Measurements from ENCODE around the gene EFCAB11. TPM values are rescaled to one million over a fixed set of nuclear protein-coding genes. Genes with fewer than 3 reads are reported as not detected.

EFCAB11 gene
- polyA plus RNA-seq, 1 donor (not counting 4 experiments of a cell fraction or from before 2014, with no cell fraction given) = 12.9 TPM

DNA sequence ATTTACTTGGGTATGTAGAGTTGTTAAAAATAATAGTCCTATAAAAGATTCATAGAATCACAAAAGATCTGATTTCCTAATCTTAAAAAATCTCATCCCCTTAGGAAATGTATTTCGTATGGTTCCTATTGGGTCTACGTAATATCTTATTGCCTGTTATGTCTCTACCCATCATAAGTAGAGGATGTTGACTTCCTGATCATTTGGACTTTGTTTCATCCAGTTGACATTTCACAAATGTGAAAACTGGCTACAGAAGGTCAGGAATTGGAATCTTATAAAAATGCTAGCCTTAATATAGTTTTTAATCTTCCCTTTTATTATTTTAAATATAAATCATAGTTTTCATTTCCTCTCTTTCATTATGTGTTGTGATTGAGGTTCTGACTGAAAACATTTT lies 46.4 kb upstream of the EFCAB11 start:
- no peaks in the 10 kb centered on the region for H3K79me2 ChIP-seq (ENCODE audit: control insufficient read depth, insufficient read depth, low read length)
- DNase-seq (ENCODE audit: low read depth, low spot score) (no peak), FAIRE-seq (no peak)
- dilution Hi-C loops (cut with MboI; ENCODE audit: extremely low pct_ligation_motif_present, low sequenced_read_pairs) = no loop called here
- no peaks in the 10 kb centered on the region for H3K4me1 ChIP-seq (ENCODE audit: control insufficient read depth, extremely low read depth, insufficient read depth, low read length)
- no peaks in the 10 kb centered on the region for H3K9me1 ChIP-seq (ENCODE audit: control insufficient read depth, extremely low read depth, insufficient read depth, low read length)
- no peak overlapping the region for H2AFZ ChIP-seq (ENCODE audit: control insufficient read depth, low read length)
- no peak overlapping the region for H3K9ac ChIP-seq (ENCODE audit: control insufficient read depth, extremely low read depth, insufficient read depth, low read length)
- no peaks in the 10 kb centered on the region for H3K9me3 ChIP-seq (ENCODE audit: control insufficient read depth, low read depth, low read length)
- TF ChIP-seq EZH2 (IDR thresholded peaks at IDR 0.05; ENCODE audit: low read length) = no peak
- TF ChIP-seq, protein P1, sequence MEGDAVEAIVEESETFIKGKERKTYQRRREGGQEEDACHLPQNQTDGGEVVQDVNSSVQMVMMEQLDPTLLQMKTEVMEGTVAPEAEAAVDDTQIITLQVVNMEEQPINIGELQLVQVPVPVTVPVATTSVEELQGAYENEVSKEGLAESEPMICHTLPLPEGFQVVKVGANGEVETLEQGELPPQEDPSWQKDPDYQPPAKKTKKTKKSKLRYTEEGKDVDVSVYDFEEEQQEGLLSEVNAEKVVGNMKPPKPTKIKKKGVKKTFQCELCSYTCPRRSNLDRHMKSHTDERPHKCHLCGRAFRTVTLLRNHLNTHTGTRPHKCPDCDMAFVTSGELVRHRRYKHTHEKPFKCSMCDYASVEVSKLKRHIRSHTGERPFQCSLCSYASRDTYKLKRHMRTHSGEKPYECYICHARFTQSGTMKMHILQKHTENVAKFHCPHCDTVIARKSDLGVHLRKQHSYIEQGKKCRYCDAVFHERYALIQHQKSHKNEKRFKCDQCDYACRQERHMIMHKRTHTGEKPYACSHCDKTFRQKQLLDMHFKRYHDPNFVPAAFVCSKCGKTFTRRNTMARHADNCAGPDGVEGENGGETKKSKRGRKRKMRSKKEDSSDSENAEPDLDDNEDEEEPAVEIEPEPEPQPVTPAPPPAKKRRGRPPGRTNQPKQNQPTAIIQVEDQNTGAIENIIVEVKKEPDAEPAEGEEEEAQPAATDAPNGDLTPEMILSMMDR (optimal IDR thresholded peaks at IDR 0.05 in 1 of 3, IDR thresholded peaks at IDR 0.05 in 1 of 3, conservative IDR thresholded peaks at IDR 0.05 in 1 of 3; ENCODE audit: extremely low read depth in 1 of 3, insufficient read depth in 2 of 3, low read length in 3 of 3) = no peak
- H4K20me1 ChIP-seq (ENCODE audit: control insufficient read depth, extremely low read depth, insufficient read depth, low read length) = no peaks in the 10 kb centered on the region
- H3K4me3 ChIP-seq (ENCODE audit: control insufficient read depth in 2 of 3, extremely low read depth in 1 of 3, insufficient read depth in 2 of 3, low read depth in 1 of 3, low read length in 3 of 3) = no peak overlapping the region
- no peaks in the 10 kb centered on the region for H3K27me3 ChIP-seq (ENCODE audit: control insufficient read depth, extremely low read depth, insufficient read depth, low read length)
- H3K36me3 ChIP-seq (ENCODE audit: control insufficient read depth in 2 of 2, extremely low read depth in 1 of 2, insufficient read depth in 2 of 2, low read length in 2 of 2) = peaks cover 13 to 19% of the 10 kb centered on the region in 2 experiments
- H3K4me2 ChIP-seq (ENCODE audit: control insufficient read depth, extremely low read depth, insufficient read depth, low read depth, low read length) = no peak overlapping the region
- no peak overlapping the region for H3K27ac ChIP-seq (ENCODE audit: control insufficient read depth, insufficient read depth, low read length)

DNA sequence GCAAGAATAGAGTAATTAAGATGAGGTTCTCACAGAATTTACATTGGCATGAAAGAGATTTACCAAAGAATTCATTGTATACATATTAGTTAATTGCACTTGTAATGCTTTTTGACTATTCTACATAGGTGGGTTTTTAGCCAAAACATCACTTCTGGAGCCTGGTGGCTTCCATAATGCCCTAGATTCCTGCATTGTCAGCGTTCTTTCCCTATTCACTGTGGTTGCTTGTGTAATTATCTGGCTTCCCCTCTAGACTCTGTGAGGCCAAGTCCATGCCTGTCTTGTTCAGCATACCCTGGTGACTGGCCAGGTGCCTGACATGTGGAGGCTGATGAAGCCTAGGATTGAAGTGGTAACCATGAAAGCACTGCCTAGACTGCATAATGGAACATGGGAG lies 42.4 kb upstream of the EFCAB11 start:
- no peak for FAIRE-seq
- H2AFZ ChIP-seq (ENCODE audit: control insufficient read depth, low read length) = no peak overlapping the region
- no peaks in the 10 kb centered on the region for H3K79me2 ChIP-seq (ENCODE audit: control insufficient read depth, insufficient read depth, low read length)
- no peaks in the 10 kb centered on the region for H3K27me3 ChIP-seq (ENCODE audit: control insufficient read depth, extremely low read depth, insufficient read depth, low read length)
- H4K20me1 ChIP-seq (ENCODE audit: control insufficient read depth, extremely low read depth, insufficient read depth, low read length) = no peaks in the 10 kb centered on the region
- no peak overlapping the region for H3K4me3 ChIP-seq (ENCODE audit: control insufficient read depth in 2 of 3, extremely low read depth in 1 of 3, insufficient read depth in 2 of 3, low read depth in 1 of 3, low read length in 3 of 3)
- no peak overlapping the region for H3K4me2 ChIP-seq (ENCODE audit: control insufficient read depth, extremely low read depth, insufficient read depth, low read depth, low read length)
- no peak overlapping the region for H3K27ac ChIP-seq (ENCODE audit: control insufficient read depth, insufficient read depth, low read length)
- no peaks in the 10 kb centered on the region for H3K9me3 ChIP-seq (ENCODE audit: control insufficient read depth, low read depth, low read length)
- H3K36me3 ChIP-seq (ENCODE audit: control insufficient read depth in 2 of 2, extremely low read depth in 1 of 2, insufficient read depth in 2 of 2, low read length in 2 of 2) = peaks cover 6 to 15% of the 10 kb centered on the region in 2 experiments
- no peak for DNase-seq (ENCODE audit: low read depth, low spot score)
- dilution Hi-C loops (cut with MboI; ENCODE audit: extremely low pct_ligation_motif_present, low sequenced_read_pairs) = no loop called here
- no peaks in the 10 kb centered on the region for H3K4me1 ChIP-seq (ENCODE audit: control insufficient read depth, extremely low read depth, insufficient read depth, low read length)
- no peaks in the 10 kb centered on the region for H3K9me1 ChIP-seq (ENCODE audit: control insufficient read depth, extremely low read depth, insufficient read depth, low read length)
- H3K9ac ChIP-seq (ENCODE audit: control insufficient read depth, extremely low read depth, insufficient read depth, low read length) = no peak overlapping the region
- TF ChIP-seq, protein P1 (optimal IDR thresholded peaks at IDR 0.05 in 1 of 3, IDR thresholded peaks at IDR 0.05 in 1 of 3, conservative IDR thresholded peaks at IDR 0.05 in 1 of 3; ENCODE audit: extremely low read depth in 1 of 3, insufficient read depth in 2 of 3, low read length in 3 of 3) = no peak
- no peak for TF ChIP-seq EZH2 (IDR thresholded peaks at IDR 0.05; ENCODE audit: low read length)
